Testis (tissue), 3 donors: ENCODE measurements around the gene RAB3A. TPM values are rescaled to one million over a fixed set of nuclear protein-coding genes. Genes with fewer than 3 reads are reported as not detected.
A peak's percentile ranks its signal among the peaks of the same experiment; 100 is the strongest.

Experiments
- DNase-seq: peaks from one replicate; pipeline ENCODE4 v3.0.0-alpha.2; 2019
- H3K27ac ChIP-seq, 2 donors: fragments of 200-600 bp; sonication (generic); one replicate each; pipeline ENCODE4 v1.5.1; 2019
- H3K27me3 ChIP-seq: fragments of 200-600 bp; sonication (generic); one replicate; pipeline ENCODE4 v1.5.1; 2019
- H3K36me3 ChIP-seq: fragments of 200-600 bp; sonication (generic); one replicate; pipeline ENCODE4 v1.5.1; 2017; ENCODE audit warnings: low read depth; ENCODE audit errors: missing control alignments
- H3K4me1 ChIP-seq: fragments of 200-600 bp; sonication (generic); one replicate; pipeline ENCODE4 v1.5.1; 2019
- H3K4me3 ChIP-seq, 2 donors: fragments of 200-600 bp; sonication (generic); one replicate each; pipeline ENCODE4 v1.5.1; 2017 to 2019
- H3K9me3 ChIP-seq: fragments of 200-600 bp; sonication (generic); one replicate; pipeline ENCODE4 v1.5.1; 2017
- CTCF ChIP-seq, 3 experiments: fragments of 450-650 bp in 2 of 3; fragments of 200-600 bp in 1 of 3; sonication (generic) in 1 of 3; IDR thresholded peaks; one replicate each; pipeline ENCODE4 v1.5.1; 2016 to 2019; ENCODE audit warnings: antibody characterized with exemption in 3 of 3, mild to moderate bottlenecking in 2 of 3, moderate library complexity in 1 of 3
- POLR2A ChIP-seq: fragments of 450-650 bp; IDR thresholded peaks from one replicate; pipeline ENCODE4 v1.6.1; 2017; ENCODE audit warnings: antibody characterized with exemption, mild to moderate bottlenecking, moderate library complexity
- WGBS, 2 donors: methylation state at CpG; one replicate each; pipeline ENCODE4 v1.1.5; 2018; 5-methylcytosine and 5-hydroxymethylcytosine counted together
- intact Hi-C: fragments of 100-400 bp; cut with DNase I; formaldehyde crosslinking; loops from one replicate; pipeline ENCODE4 v1.15.1; 2023; ENCODE audit warnings: low total_unique reads
- polyA plus RNA-seq: library from polyadenylated mRNA; stranded (reverse); fragments of 350-450 nt; fragmentation: Illumina TruSeq; extraction: RNeasy Lipid Tissue Mini Kit (QIAGEN cat#74804); gene quantifications from one replicate; pipeline ENCODE4 v1.2.3, GENCODE V29; 2014; ENCODE audit warnings: low read depth, low replicate concordance; ENCODE audit not compliant: insufficient read depth
- total RNA-seq, 2 donors: library from RNA; depleted of rRNA; stranded (reverse); fragments of >200 nt; gene quantifications; one replicate each; pipeline ENCODE4 v1.2.3, GENCODE V29; 2016

Gene RAB3A
- total and polyA plus RNA-seq, 3 donors from 2014 or later: 2.8 to 6.3 (median 4.6) TPM

GRCh38 chr19:18229474-18229873 is 25.6 kb upstream of the RAB3A start:
- 69 to 70% methylated on average over 5 of the region's 5 CpGs for WGBS, 2 donors

GRCh38 chr19:18227781-18228271 is 24.0 kb upstream of the RAB3A start:
- TF ChIP-seq POLR2A (no peak), CTCF (IDR thresholded peaks at IDR 0.05) (no peak)
- Histone ChIP-seq H3K27ac (no peak overlapping the region), H3K27me3 (no peaks in the 10 kb centered on the region), H3K4me3 (no peak overlapping the region), H3K9me3 (no peaks in the 10 kb centered on the region), H3K36me3 (no peaks in the 10 kb centered on the region), H3K4me1 (peaks cover 29% of the 10 kb centered on the region)
- DNase-seq: no peak
- intact Hi-C loops: no loop called here
- 78 to 83% methylated on average over 5 to 6 of the region's 6 CpGs for WGBS, 2 donors

More at GRCh38 chr19:18229474-18229873, 25.6 kb upstream of the RAB3A start:
- H3K9me3 ChIP-seq: no peaks in the 10 kb centered on the region
- intact Hi-C loops: no loop called here
- no peaks in the 10 kb centered on the region for H3K36me3 ChIP-seq
- no peak overlapping the region for H3K4me3 ChIP-seq
- peaks cover 26% of the 10 kb centered on the region for H3K4me1 ChIP-seq
- no peaks in the 10 kb centered on the region for H3K27me3 ChIP-seq
- H3K27ac ChIP-seq: no peak overlapping the region
- DNase-seq: no peak
- peak in 2 of 3 experiments; percentile 38 to 43 for TF ChIP-seq CTCF (IDR thresholded peaks at IDR 0.05)
- TF ChIP-seq POLR2A: no peak

GRCh38 chr19:18226956-18227780 is 23.3 kb upstream of the RAB3A start:
- Histone ChIP-seq H3K36me3 (no peaks in the 10 kb centered on the region), H3K27ac (no peak overlapping the region), H3K4me3 (no peak overlapping the region), H3K4me1 (peaks cover 29% of the 10 kb centered on the region), H3K9me3 (no peaks in the 10 kb centered on the region), H3K27me3 (no peaks in the 10 kb centered on the region)
- 78 to 82% methylated on average over 16 to 18 of the region's 18 CpGs for WGBS, 2 donors
- intact Hi-C loops: no loop called here
- DNase-seq: no peak
- TF ChIP-seq CTCF (IDR thresholded peaks at IDR 0.05) (no peak), POLR2A (no peak)

- Histone ChIP-seq H3K27ac (peak within 1 kb of the TSS; percentile 45 to 68), H3K4me1 (peaks cover 21% of the 10 kb centered on the region), H3K9me3 (no peaks in the 10 kb centered on the region), H3K36me3 (no peaks in the 10 kb centered on the region), H3K27me3 (no peaks in the 10 kb centered on the region), H3K4me3 (peak within 1 kb of the TSS in 1 of 2 donors; percentile 61)
- intact Hi-C loops: no loop called here
- TF ChIP-seq POLR2A: no peak
- WGBS, 2 donors: 1 to 4% methylated on average over 16 to 41 of the region's 51 CpGs
- no peak for DNase-seq
Observed at GRCh38 chr19:18225702-18226468, 22.0 kb upstream of the RAB3A start, which contains the start of gene PDE4C. TSS of gene PDE4C (minus strand) at chr19:18226438. CDS start at chr19:18226415, 23 bp downstream.

GRCh38 chr19:18225355-18225701 is 21.5 kb upstream of the RAB3A start:
- intact Hi-C loops: no loop called here
- TF ChIP-seq CTCF (IDR thresholded peaks at IDR 0.05) (no peak), POLR2A (no peak)
- Histone ChIP-seq H3K4me3 (peak overlapping the region in 1 of 2 donors; percentile 61), H3K4me1 (peaks cover 20% of the 10 kb centered on the region), H3K27me3 (no peaks in the 10 kb centered on the region), H3K27ac (peak overlapping the region; percentile 45 to 68), H3K36me3 (no peaks in the 10 kb centered on the region), H3K9me3 (no peaks in the 10 kb centered on the region)
- DNase-seq: no peak
- WGBS, 2 donors: 12% methylated on average over 15 of the region's 16 CpGs; no CpG with 5 or more reads in 1 of the 2 donors
